AML-193 (cell line): Measurements from ENCODE around the gene ZYX.

Experiments used
- DNase-seq, 2 experiments: peaks; one replicate each; lab custom pipeline; 2025; lab: John Stamatoyannopoulos, UW

The ZYX gene

GRCh38 chr7:143362131-143363015 lies 18.8 kb upstream of the ZYX start, which contains the start of gene FAM131B:
TSS of gene FAM131B (minus strand) at chr7:143362713. CDS start at chr7:143362603, 110 bp downstream.
- no peak for DNase-seq

- DNase-seq: no peak
These were observed 17.9 kb upstream of the ZYX start for GRCh38 chr7:143363016-143363937.

GRCh38 chr7:143367972-143368371 lies 13.2 kb upstream of the ZYX start:
- DNase-seq: no peak

GRCh38 chr7:143368387-143368786 lies 12.8 kb upstream of the ZYX start:
- DNase-seq: no peak

GRCh38 chr7:143369678-143370651 lies 11.2 kb upstream of the ZYX start:
- DNase-seq: no peak

- DNase-seq: peak; percentile 95
These were observed 9.1 kb upstream of the ZYX start for GRCh38 chr7:143372070-143372469.

- DNase-seq: no peak
These were observed 7.8 kb upstream of the ZYX start for GRCh38 chr7:143373255-143373794.

- DNase-seq: peak; percentile 29
These were observed 6.6 kb upstream of the ZYX start for GRCh38 chr7:143374561-143374960.

GRCh38 chr7:143375298-143376034 lies 5.7 kb upstream of the ZYX start:
- DNase-seq: peak; percentile 82

GRCh38 chr7:143376396-143376795 lies 4.7 kb upstream of the ZYX start:
- no peak for DNase-seq

GRCh38 chr7:143379611-143380259 lies 1.4 kb upstream of the ZYX start:
- no peak for DNase-seq

GRCh38 chr7:143380260-143380645 lies 892 bp upstream of the ZYX start:
- DNase-seq: peak; percentile 84 to 85

GRCh38 chr7:143381427-143382125 lies 431 bp downstream of the ZYX start:
- no peak for DNase-seq

- DNase-seq: no peak
These were observed 1.1 kb downstream of the ZYX start for GRCh38 chr7:143382126-143382790.

- DNase-seq: no peak
These were observed 1.9 kb downstream of the ZYX start for GRCh38 chr7:143382791-143383641.

GRCh38 chr7:143383642-143383957 lies 2.5 kb downstream of the ZYX start:
- no peak for DNase-seq

- no peak for DNase-seq
These were observed 3.0 kb downstream of the ZYX start for GRCh38 chr7:143384148-143384547.
